Germinal center (tissue), 1 donor: ENCODE data around the gene CLIC1.

Experiments
- DNase-seq: peaks from one replicate; pipeline ENCODE4 v3.0.0; 2012; ENCODE audit warnings: mixed read lengths, low spot score

Gene CLIC1

GRCh38 chr6:31737991-31738979, 2.0 kb upstream of the CLIC1 start:
- peak; percentile 74 for DNase-seq

GRCh38 chr6:31737315-31737990, 1.1 kb upstream of the CLIC1 start:
- no peak for DNase-seq

- DNase-seq: no peak
Observed at GRCh38 chr6:31736768-31737314, 511 bp upstream of the CLIC1 start.

- no peak for DNase-seq
Observed at GRCh38 chr6:31734821-31735406, 1.4 kb downstream of the CLIC1 start.

- DNase-seq: no peak
Observed at GRCh38 chr6:31734247-31734820, 2.0 kb downstream of the CLIC1 start.

GRCh38 chr6:31733734-31734133, 2.6 kb downstream of the CLIC1 start:
- DNase-seq: no peak

- DNase-seq: no peak
Observed at GRCh38 chr6:31732029-31732428, 4.3 kb downstream of the CLIC1 start.

GRCh38 chr6:31730631-31731086, 5.7 kb downstream of the CLIC1 start:
- no peak for DNase-seq

- DNase-seq: peak; percentile 86
Observed at GRCh38 chr6:31729979-31730630, 6.2 kb downstream of the CLIC1 start.

- DNase-seq: peak; percentile 81
Observed at GRCh38 chr6:31729515-31729978, 6.8 kb downstream of the CLIC1 start.

- no peak for DNase-seq
Observed at GRCh38 chr6:31728767-31729514, 7.4 kb downstream of the CLIC1 start, which contains the start of gene DDAH2. TSS of gene DDAH2 (minus strand) at chr6:31729299. CDS start at chr6:31729161, 138 bp downstream.

- DNase-seq: peak; percentile 88
Observed at GRCh38 chr6:31727717-31728671, 8.3 kb downstream of the CLIC1 start.

GRCh38 chr6:31727034-31727716, 9.2 kb downstream of the CLIC1 start:
- DNase-seq: no peak

- no peak for DNase-seq
Observed at GRCh38 chr6:31725502-31726350, 10.6 kb downstream of the CLIC1 start.

- DNase-seq: no peak
Observed at GRCh38 chr6:31723980-31724691, 12.2 kb downstream of the CLIC1 start.

GRCh38 chr6:31723245-31723979, 12.9 kb downstream of the CLIC1 start, which contains the start of gene MPIG6B:
TSS of gene MPIG6B (plus strand) at chr6:31723373. CDS start at chr6:31723384, 11 bp downstream.
- DNase-seq: no peak
